H4 (cell line): ENCODE results near the gene CLDN20. TPM values are rescaled to one million over a fixed set of nuclear protein-coding genes. Genes with fewer than 3 reads are reported as not detected.
"Not testable (repeated sequence)": the region's sequence is repeated elsewhere in the genome, so short reads cannot be mapped to it uniquely, and the experiment has no call there.

Experiments used
- DNase-seq: peaks from one replicate; pipeline ENCODE4 v3.0.0-alpha.2; 2015; ENCODE audit warnings: low spot score
- total RNA-seq: library from RNA; depleted of rRNA; stranded (reverse); fragments of >200 nt; shearing (Covaris generic); gene quantifications from 2 replicates; pipeline ENCODE4 v1.2.3, GENCODE V29; 2014; rRNA removed

The CLDN20 gene, protein sequence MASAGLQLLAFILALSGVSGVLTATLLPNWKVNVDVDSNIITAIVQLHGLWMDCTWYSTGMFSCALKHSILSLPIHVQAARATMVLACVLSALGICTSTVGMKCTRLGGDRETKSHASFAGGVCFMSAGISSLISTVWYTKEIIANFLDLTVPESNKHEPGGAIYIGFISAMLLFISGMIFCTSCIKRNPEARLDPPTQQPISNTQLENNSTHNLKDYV
- not detected in 2 replicates for total RNA-seq

- DNase-seq, result no peak
Measured at GRCh38 chr6:155263373-155264063, at the start of gene CLDN20. TSS of gene CLDN20 (plus strand) at chr6:155264013. CDS start at chr6:155275720, 11,707 bp downstream.

DNA sequence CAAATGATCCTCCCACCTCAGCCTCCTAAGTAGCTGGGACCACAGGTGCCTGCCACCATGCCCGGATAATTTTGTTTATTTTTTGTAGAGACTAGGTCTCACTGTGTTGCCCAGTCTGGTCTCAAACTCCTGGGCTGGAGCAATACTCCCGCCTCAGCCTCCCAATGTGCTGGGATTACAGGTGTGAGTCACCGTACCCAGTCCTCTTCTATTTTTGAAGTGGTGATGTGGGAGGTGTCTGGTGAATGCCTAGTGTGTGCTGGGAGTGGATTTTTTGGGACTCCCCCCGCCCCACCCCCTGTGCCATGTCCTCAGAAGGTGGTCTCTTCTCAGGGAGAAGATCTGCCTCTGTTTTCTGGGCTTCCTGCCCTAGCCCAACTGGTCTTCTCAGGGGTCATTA lies 47.9 kb upstream of the CLDN20 start:
- no peak for DNase-seq

DNA sequence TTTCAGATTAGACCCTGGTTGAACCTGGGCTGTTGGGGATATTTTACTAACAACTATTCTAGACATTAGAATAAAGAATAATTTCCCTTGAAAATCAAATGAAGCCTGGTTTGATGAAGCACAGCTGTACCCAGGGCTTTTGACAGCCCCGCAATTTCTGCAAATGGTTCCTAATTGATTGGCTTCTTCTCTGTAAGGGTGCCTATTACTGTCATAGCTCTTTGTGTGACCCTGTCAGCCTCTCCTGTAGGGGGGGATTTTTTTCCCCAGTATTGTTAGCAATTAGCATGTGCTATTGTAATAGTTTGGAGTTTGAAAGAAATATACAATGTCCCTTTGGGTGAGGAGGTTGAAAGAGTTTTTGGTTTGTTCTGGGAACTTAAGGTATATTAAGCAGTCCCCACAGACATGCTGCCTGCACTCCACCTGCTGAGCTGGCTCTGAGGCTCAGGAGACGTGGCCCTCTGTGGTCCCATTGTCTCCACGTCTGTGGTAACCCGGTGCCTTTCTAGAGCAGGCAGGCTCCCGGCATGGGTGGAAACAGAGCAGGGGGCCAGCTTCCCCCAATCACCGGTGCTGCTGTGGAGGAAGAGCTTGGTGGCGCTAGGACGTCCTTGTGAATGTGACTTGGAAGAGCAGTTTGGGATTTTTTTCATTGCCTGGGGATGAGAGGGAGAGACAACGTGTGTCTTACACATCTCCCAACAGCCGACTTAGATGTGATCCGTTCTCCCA lies 47.3 kb upstream of the CLDN20 start:
- no peak for DNase-seq

GRCh38 chr6:155218711-155219110 lies 45.1 kb upstream of the CLDN20 start:
- DNase-seq, result not testable (repeated sequence)

- DNase-seq, result no peak
Measured at GRCh38 chr6:155219299-155219698, 44.5 kb upstream of the CLDN20 start.

- no peak for DNase-seq
Measured at GRCh38 chr6:155219858-155220301, 43.9 kb upstream of the CLDN20 start.

- DNase-seq, result no peak
Measured at GRCh38 chr6:155221086-155221485, 42.7 kb upstream of the CLDN20 start.

DNA sequence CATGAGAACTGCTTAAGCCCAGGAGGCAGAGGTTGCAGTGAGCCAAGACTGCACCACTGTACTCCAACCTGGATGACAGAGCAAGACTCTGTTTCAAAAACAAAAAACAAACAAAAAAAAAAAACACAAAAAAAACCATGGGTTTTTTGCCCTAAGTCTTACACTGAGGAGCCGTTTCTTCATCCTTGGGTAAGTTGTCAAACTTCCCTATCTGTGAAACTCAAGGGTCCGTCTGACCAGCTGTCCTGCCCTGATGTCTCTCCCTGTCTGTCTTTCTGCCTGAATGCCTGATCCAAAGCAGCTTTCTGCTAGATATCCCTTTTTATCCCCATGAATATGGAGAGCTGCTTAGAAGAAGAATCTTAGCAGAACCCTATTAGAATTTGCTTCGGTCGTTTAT lies 41.3 kb upstream of the CLDN20 start:
- DNase-seq, result no peak

DNA sequence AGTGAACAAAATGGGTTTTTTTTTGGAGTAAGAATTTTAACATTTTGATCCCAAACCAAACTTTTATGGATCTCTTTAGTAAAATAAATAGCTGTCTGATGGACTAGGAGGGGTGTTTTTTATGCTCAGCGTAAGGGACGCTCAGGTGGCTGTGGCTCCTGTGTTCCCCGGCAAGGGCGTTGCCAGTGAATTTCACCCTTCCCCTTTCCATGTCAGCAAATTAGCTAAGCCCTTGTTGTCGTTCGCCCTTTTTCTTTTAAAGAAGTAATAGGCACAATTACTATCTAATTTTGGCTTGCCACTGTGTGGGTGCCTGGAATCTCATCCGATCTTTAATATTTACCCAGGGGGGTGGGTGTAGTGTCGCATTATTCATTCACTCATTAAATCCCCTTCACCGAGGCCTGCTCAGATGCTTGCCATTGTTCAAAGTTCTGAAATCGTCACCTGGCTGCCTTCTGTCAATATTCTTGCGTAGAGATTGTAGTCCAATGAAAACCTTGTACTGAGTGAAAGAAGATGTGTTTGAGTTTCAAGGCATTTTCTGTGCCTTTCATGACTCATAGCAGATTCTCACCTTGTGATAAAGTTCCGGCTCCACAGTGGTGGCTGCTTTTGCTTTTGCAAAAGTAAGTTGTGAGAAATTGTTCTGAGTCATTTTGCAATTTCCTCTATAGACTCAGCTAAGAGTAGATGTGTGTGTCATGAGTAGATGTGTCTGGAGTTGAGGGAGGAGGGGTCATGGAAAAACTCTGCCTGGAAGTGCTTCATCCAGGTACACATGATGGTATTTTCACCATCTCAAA lies 40.0 kb upstream of the CLDN20 start:
- DNase-seq, result peak; percentile 60

DNA sequence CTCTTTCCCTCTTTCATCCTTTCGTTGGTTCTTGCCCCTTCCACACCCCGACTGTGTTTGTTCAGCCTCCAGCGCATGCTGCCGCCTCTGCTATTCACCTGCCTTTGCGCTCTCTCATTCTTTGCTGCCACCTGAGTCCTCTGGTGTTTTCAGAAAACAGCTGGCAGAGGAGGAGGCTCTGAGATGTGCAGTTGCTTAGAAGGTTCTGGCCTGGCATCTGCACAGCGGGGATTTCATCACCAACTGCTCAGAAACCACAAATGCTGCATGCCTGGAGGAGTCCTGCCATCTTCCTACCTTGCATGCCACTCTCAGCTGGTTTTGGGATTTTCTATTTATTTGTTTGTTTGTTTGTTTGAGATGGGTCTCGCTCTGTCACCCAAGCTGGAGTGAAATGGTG lies 39.2 kb upstream of the CLDN20 start:
- peak; percentile 12 for DNase-seq

DNA sequence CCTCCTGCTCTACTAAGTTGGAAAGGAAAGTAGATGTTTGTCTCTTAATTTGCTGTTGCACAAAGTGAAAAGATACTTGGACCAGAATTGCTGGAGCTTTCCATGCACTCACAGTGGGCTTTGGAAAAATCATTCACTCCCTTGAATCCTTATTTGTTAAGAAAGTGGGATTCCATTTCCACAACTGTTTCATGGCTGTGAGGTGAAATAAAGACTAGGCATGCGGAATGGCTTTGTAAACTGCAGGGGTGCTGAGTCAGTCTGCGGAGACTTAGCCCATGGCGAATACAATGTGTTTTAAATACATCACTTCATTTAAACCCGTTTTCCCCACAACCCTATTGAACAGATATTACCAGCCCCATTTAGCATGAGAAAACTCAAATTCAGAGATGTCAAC lies 36.8 kb upstream of the CLDN20 start:
- DNase-seq, result no peak

GRCh38 chr6:155228546-155229166 lies 35.2 kb upstream of the CLDN20 start:
- DNase-seq, result no peak

DNA sequence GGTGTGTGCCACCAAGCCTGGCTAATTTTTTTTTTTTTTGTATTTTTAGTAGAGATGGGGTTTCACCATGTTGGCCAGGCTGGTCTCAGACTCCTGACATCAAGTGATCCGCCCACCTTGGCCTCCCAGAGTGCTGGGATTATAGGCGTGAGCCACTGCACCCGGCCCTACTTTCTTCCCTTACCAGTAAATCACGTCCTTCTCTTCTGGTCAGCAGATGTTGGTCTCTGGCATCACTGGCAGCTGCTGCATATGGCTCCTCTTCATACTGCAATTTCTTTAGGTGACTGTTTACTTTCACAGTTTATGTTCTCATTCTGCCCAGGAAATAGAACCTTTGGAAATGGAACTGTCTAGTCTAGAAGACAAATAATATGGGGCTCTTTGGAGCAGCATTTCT lies 32.8 kb upstream of the CLDN20 start:
- DNase-seq, result not testable (repeated sequence)

- no peak for DNase-seq
Measured at GRCh38 chr6:155232848-155233247, 31.0 kb upstream of the CLDN20 start.

GRCh38 chr6:155234167-155234566 lies 29.6 kb upstream of the CLDN20 start:
- DNase-seq, result no peak

DNA sequence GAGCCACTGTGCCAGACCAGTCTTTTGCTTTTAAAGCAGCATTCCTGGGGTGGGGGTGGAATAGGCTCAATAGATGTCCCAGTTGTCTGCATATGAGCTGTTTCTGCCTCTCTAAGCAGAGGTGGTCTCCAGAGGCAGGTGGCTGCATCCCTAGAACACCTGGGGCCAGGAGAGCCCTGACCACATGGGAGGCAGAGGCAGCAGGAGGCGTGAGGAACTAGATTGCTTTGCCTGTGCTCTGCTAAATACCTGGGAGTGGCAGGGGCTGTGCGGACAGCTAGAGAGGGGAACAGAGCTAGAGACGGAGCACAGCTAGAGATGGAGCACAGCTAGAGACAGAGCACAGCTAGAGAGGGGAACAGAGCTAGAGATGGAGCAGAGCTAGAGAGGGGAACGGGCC lies 29.1 kb upstream of the CLDN20 start:
- DNase-seq, result no peak

GRCh38 chr6:155235087-155235486 lies 28.7 kb upstream of the CLDN20 start:
- DNase-seq, result no peak

DNA sequence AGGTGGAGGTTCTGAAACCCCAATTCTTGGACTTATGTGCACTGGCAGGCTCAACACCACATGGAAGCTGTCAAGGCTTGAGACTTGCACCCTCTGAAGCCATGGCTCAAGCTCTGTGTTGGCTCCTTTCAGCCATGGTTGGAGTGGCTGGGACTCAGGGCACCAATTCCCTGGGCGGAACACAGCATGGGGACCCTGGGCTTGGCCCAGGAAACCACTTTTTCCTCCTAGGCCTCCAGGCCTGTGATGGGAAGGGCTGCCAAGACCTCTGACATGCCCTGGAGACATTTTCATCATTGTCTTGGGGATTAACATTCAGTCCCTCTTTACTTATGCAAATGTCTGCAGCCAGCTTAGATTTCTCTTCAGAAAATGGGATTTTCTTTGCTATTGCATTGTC lies 26.2 kb upstream of the CLDN20 start:
- no peak for DNase-seq

DNA sequence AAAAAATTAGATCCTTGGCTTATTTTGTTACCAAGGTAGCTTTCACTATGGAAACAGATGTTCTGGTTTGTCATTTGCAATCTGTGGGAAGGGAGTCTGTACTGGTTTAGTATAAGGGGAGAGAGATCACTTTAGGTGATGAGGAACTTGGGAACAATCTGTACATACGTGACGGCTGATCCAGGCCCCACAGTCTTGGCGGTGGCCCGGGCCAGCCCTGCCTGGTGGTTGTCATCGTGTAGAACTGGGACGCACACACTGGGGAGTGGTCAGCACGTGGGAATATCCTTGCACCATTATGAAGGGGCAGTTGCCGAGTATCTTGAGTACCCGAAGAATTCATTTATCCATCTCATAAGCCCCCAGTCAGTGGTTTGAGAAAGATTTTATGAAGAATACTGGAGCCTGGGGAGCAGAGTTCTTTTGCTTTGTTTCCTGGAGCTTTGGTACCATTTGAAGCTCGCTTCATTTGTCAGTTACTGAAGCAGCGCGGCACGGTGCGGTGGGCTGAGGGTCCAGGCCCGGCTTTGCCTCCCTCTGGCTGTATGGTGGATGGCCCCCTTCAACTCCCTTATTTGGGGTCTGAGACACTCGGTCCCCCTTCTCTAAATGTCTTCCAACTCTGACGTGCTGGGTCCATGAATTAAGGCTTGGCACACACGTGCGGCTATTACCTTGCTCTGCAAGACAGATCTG lies 22.8 kb upstream of the CLDN20 start:
- DNase-seq, result no peak

DNA sequence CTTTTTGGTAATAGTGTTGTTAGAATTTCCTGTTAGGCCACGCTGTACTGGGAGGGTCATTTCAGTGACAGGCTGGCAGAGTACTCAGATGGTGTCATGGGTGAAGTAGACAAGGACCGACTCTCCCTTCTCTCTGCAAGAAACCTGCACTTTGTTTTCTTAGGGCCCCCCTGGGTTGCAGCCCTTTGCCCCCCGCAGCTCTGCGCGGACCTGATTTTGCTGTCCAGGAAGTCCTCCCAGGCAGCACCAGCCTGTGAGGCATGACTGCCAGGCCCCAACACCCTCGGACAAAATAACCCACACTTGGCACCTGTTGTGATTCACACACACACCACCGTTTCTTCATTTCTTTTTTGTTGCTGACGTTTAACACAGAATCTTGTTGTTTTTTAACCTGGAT lies 21.8 kb upstream of the CLDN20 start:
- no peak for DNase-seq

GRCh38 chr6:155244434-155244833 lies 19.4 kb upstream of the CLDN20 start:
- DNase-seq, result no peak
